Measurements from ENCODE around the gene G6PD. TPM values are rescaled to one million over a fixed set of nuclear protein-coding genes. Genes with fewer than 3 reads are reported as not detected.

G6PD gene
- total and polyA plus RNA-seq, 2 donors (not counting 3 experiments of a cell fraction or from before 2014, with no cell fraction given) = 155 to 159 TPM

- TF ChIP-seq FOS (IDR thresholded peaks at IDR 0.05; ENCODE audit: borderline replicate concordance, insufficient read depth, low read length) = no peak
- TF ChIP-seq, protein P1, sequence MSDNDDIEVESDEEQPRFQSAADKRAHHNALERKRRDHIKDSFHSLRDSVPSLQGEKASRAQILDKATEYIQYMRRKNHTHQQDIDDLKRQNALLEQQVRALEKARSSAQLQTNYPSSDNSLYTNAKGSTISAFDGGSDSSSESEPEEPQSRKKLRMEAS (IDR thresholded peaks at IDR 0.05; ENCODE audit: insufficient read depth, insufficient read length) = no peak
- TF ChIP-seq JUN (IDR thresholded peaks at IDR 0.05; ENCODE audit: borderline replicate concordance, insufficient read depth, insufficient read length, low read depth) = no peak
- no peak for TF ChIP-seq POLR2AphosphoS5 (IDR thresholded peaks at IDR 0.05; ENCODE audit: insufficient read depth, low read depth, low read length)
- TF ChIP-seq POLR2A (IDR thresholded peaks at IDR 0.05; ENCODE audit: low read depth, low read length) = no peak
- no peak for TF ChIP-seq MYC (IDR thresholded peaks at IDR 0.05; ENCODE audit: low read depth, low read length)
- TF ChIP-seq GATA2 (IDR thresholded peaks at IDR 0.05; ENCODE audit: insufficient read depth, insufficient read length, low read depth, low read length) = no peak
- TF ChIP-seq EZH2 (IDR thresholded peaks at IDR 0.05; ENCODE audit: borderline replicate concordance, low read depth, low read length, severe bottlenecking) = no peak
- TF ChIP-seq, protein P2, sequence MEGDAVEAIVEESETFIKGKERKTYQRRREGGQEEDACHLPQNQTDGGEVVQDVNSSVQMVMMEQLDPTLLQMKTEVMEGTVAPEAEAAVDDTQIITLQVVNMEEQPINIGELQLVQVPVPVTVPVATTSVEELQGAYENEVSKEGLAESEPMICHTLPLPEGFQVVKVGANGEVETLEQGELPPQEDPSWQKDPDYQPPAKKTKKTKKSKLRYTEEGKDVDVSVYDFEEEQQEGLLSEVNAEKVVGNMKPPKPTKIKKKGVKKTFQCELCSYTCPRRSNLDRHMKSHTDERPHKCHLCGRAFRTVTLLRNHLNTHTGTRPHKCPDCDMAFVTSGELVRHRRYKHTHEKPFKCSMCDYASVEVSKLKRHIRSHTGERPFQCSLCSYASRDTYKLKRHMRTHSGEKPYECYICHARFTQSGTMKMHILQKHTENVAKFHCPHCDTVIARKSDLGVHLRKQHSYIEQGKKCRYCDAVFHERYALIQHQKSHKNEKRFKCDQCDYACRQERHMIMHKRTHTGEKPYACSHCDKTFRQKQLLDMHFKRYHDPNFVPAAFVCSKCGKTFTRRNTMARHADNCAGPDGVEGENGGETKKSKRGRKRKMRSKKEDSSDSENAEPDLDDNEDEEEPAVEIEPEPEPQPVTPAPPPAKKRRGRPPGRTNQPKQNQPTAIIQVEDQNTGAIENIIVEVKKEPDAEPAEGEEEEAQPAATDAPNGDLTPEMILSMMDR (IDR thresholded peaks at IDR 0.05; ENCODE audit: extremely low read depth in 1 of 2, insufficient read depth in 1 of 2, low read depth in 1 of 2, low read length in 2 of 2) = no peak
- POLR2A ChIA-PET = no interaction called here
- Histone ChIP-seq H3K36me3 (ENCODE audit: control insufficient read depth in 2 of 2, extremely low read depth in 1 of 2, insufficient read depth in 2 of 2, low read length in 2 of 2) (no peaks in the 10 kb centered on the region), H3K4me3 (replicated peaks in 1 of 3; ENCODE audit: insufficient read depth in 1 of 3, low read depth in 1 of 3, low read length in 3 of 3) (no peak overlapping the region), H2AFZ (ENCODE audit: low read depth, low read length) (no peak overlapping the region), H3K9ac (replicated peaks; ENCODE audit: extremely low read depth, insufficient read depth, low read length) (no peak overlapping the region), H3K4me2 (ENCODE audit: insufficient read depth, low read length) (no peak overlapping the region), H3K4me1 (ENCODE audit: control insufficient read depth, extremely low read depth, insufficient read depth, low read length) (peaks cover 12% of the 10 kb centered on the region), H3K27ac (ENCODE audit: insufficient read depth, low read depth, low read length) (no peak overlapping the region), H3K27me3 (ENCODE audit: control insufficient read depth in 2 of 2, insufficient read depth in 2 of 2, low read length in 2 of 2) (no peaks in the 10 kb centered on the region), H3K9me1 (replicated peaks; ENCODE audit: control insufficient read depth, extremely low read depth, insufficient read depth, low read length) (no peaks in the 10 kb centered on the region), H3K79me2 (ENCODE audit: control insufficient read depth, insufficient read depth, low read length) (peaks cover 3% of the 10 kb centered on the region), H3K9me3 (replicated peaks; ENCODE audit: control insufficient read depth, insufficient read depth, low read length) (no peaks in the 10 kb centered on the region), H4K20me1 (replicated peaks; ENCODE audit: control insufficient read depth, extremely low read depth, insufficient read depth, low read length) (no peaks in the 10 kb centered on the region)
- CTCF ChIA-PET = no interaction called here
- dilution Hi-C loops (cut with MboI; ENCODE audit: extremely low pct_ligation_motif_present, low sequenced_read_pairs) (no loop called here), intact Hi-C loops (cut with micrococcal nuclease) (loop anchor here (5.0 kb wide), 1 partner anchor 92 kb away; the partner anchor contains the start of gene ATP6AP1)
- FAIRE-seq = no peak
- DNase-seq (ENCODE audit: low read depth, low spot score) = no peak
- BruUV-seq (replicated peaks) = no TSS peak
These were observed 27.3 kb downstream of the G6PD start for GRCh38 chrX:154519389-154519788.
